Endothelial cell (in vitro differentiated cells): ENCODE results near the gene PIK3AP1. TPM values are rescaled to one million over a fixed set of nuclear protein-coding genes. Genes with fewer than 3 reads are reported as not detected.

Experiments used
- DNase-seq: peaks from one replicate; pipeline ENCODE4 v3.0.0; 2021; ENCODE audit warnings: low spot score
- H3K27ac Mint-ChIP-seq: one replicate; pipeline ENCODE4 v1.8.0; 2021; ENCODE audit warnings: mixed read lengths, inconsistent platforms; ENCODE audit not compliant: unreplicated experiment
- H3K27me3 Mint-ChIP-seq: one replicate; pipeline ENCODE4 v1.8.0; 2021; ENCODE audit warnings: mild to moderate bottlenecking, moderate library complexity, mixed read lengths, inconsistent platforms; ENCODE audit not compliant: unreplicated experiment
- H3K36me3 Mint-ChIP-seq: one replicate; pipeline ENCODE4 v1.8.0; 2021; ENCODE audit warnings: mild to moderate bottlenecking, low read depth, mixed read lengths, inconsistent platforms; ENCODE audit not compliant: unreplicated experiment
- H3K4me1 Mint-ChIP-seq: one replicate; pipeline ENCODE4 v1.8.0; 2021; ENCODE audit warnings: mild to moderate bottlenecking, mixed read lengths, inconsistent platforms; ENCODE audit not compliant: unreplicated experiment
- H3K4me3 Mint-ChIP-seq: one replicate; pipeline ENCODE4 v1.8.0; 2021; ENCODE audit warnings: mild to moderate bottlenecking, mixed read lengths, inconsistent platforms; ENCODE audit not compliant: unreplicated experiment
- H3K9me3 Mint-ChIP-seq: one replicate; pipeline ENCODE4 v1.8.0; 2021; ENCODE audit warnings: mixed read lengths, inconsistent platforms; ENCODE audit not compliant: unreplicated experiment
- total RNA-seq: library from RNA; stranded (reverse); fragmentation: NEBNext Ultra II Directional; extraction: Animal tissue kit (Norgen Biotek cat#: 25700); gene quantifications from one replicate; pipeline ENCODE4 v1.2.1, GENCODE V29; 2021; ENCODE audit not compliant: unreplicated experiment
- TF ChIP-seq, protein P1 (sequence below): fragments of 200-600 bp; sonication (generic); IDR thresholded peaks from one replicate; pipeline ENCODE4 v1.5.0; 2021; ENCODE audit warnings: antibody characterized with exemption; ENCODE audit not compliant: unreplicated experiment

The PIK3AP1 gene
- total RNA-seq, 1 donor from 2014 or later, result 9.0 TPM

DNA sequence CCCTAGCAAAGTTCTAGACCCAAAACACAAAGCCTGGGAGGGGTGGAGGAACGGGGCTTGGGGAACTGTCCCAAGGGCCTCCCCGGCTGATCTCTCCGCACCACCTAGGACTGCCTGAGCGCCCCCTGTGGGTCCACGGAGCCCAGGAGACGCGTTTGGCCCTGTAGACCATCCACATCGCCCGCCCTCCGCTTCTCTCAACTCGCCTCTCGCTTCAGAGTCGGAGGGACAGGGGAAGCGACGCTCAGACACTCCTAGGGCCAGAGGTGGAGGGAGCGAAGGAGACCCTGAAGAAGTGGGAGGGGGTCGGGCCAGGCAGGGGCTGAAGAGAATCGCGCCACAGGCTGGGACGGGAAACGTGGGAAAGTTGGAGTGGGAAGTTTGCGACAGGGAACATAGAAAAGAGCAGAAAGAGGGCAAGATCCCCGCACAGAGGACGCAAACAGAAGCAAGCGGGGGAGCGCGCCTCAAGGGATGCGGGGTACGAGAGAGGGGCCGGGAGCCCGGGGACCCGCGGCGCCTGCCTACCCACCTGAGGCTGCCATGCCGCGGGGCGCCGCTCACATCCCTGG, 378 bp downstream of the PIK3AP1 start:
- peak overlapping the region; percentile 94 for H3K4me3 Mint-ChIP-seq
- H3K36me3 Mint-ChIP-seq, result no peaks in the 10 kb centered on the region
- H3K9me3 Mint-ChIP-seq, result no peaks in the 10 kb centered on the region
- peaks cover 7% of the 10 kb centered on the region for H3K27me3 Mint-ChIP-seq
- H3K27ac Mint-ChIP-seq, result no peak overlapping the region
- peak; percentile 75 for DNase-seq
- H3K4me1 Mint-ChIP-seq, result peaks cover 21% of the 10 kb centered on the region
- TF ChIP-seq, protein P1, sequence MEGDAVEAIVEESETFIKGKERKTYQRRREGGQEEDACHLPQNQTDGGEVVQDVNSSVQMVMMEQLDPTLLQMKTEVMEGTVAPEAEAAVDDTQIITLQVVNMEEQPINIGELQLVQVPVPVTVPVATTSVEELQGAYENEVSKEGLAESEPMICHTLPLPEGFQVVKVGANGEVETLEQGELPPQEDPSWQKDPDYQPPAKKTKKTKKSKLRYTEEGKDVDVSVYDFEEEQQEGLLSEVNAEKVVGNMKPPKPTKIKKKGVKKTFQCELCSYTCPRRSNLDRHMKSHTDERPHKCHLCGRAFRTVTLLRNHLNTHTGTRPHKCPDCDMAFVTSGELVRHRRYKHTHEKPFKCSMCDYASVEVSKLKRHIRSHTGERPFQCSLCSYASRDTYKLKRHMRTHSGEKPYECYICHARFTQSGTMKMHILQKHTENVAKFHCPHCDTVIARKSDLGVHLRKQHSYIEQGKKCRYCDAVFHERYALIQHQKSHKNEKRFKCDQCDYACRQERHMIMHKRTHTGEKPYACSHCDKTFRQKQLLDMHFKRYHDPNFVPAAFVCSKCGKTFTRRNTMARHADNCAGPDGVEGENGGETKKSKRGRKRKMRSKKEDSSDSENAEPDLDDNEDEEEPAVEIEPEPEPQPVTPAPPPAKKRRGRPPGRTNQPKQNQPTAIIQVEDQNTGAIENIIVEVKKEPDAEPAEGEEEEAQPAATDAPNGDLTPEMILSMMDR, result no peak

DNA sequence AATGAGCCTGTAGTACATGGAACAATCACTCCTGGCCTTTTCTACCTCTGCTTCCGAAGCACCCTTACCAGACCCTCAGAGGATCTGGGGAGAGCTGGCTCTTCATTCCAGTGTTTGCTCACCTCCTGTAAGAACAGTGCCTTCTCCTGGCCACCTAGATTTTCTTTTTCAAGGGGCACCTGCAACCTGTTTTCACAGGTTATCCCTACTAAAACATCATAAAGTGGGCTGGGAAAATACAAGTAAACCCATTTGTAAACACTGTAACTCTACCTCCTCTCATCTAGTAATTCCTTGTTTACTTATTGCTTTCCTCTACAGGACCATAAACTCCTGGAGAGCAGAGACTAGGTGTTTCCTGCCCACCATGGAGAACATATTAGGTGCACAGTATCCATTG, 1.1 kb downstream of the PIK3AP1 start:
- Mint-ChIP-seq H3K9me3 (no peaks in the 10 kb centered on the region), H3K27ac (peak overlapping the region; percentile 8), H3K36me3 (no peaks in the 10 kb centered on the region), H3K27me3 (peaks cover 7% of the 10 kb centered on the region), H3K4me3 (peak overlapping the region; percentile 94), H3K4me1 (peaks cover 21% of the 10 kb centered on the region)
- TF ChIP-seq, protein P1, result no peak
- DNase-seq, result no peak

DNA sequence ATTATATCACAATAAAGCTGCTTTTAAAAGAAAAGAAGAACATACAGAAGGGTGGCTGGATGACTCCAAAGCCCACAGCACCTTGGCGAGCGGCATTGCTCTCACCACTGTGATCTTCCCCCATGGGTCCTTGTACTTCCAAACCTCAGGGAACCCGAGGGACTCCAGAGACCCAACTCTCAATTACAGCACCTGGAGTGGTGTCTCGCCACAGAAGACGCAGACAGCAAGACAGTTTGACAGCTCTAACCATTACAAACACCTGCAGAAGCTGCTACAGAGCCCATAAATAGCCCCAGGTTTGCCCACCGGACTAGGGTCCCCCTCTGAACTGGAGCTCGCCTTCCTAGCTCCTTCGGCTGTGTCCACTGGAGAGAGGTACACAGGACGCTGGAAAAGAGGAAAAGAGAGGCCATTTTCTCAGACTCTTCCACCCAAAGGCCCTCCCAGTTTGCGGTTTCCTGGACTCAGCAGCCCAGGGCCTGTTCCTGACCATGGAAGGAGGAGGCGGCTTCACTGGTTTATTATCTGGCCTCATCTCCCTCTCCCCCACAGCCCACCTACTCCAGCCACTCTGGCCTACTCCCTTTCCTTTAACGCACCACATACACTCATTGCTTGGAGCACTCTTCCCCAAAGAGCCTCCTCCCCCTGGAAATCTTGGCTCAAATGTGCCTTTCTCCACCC, 1.9 kb downstream of the PIK3AP1 start:
- TF ChIP-seq, protein P1, result no peak
- DNase-seq, result no peak
- H3K27me3 Mint-ChIP-seq, result peaks cover 7% of the 10 kb centered on the region
- peak overlapping the region; percentile 8 for H3K27ac Mint-ChIP-seq
- peaks cover 21% of the 10 kb centered on the region for H3K4me1 Mint-ChIP-seq
- peak overlapping the region; percentile 67 for H3K4me3 Mint-ChIP-seq
- no peaks in the 10 kb centered on the region for H3K9me3 Mint-ChIP-seq
- H3K36me3 Mint-ChIP-seq, result no peaks in the 10 kb centered on the region

DNA sequence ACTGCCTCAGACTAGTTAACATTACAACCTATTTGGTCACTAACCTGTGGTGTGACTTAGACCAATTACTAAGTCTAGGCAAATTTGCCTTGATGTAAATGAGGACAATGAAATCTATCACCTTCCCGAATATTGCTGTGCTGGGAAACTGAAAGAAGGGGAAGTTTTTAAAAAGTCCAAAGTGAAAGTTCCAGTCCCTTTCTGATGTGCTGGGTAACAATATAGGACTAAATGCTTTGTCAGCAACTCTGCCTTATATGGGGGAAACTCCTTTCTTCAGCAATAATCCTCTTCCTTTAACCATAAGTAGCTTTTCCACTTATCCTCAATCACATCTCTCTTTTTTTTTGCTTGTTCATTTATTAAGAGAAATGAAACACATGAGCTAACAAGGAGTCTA, 3.9 kb downstream of the PIK3AP1 start:
- peaks cover 7% of the 10 kb centered on the region for H3K27me3 Mint-ChIP-seq
- H3K4me1 Mint-ChIP-seq, result peaks cover 21% of the 10 kb centered on the region
- TF ChIP-seq, protein P1, result no peak
- H3K36me3 Mint-ChIP-seq, result no peaks in the 10 kb centered on the region
- no peak for DNase-seq
- H3K27ac Mint-ChIP-seq, result no peak overlapping the region
- no peaks in the 10 kb centered on the region for H3K9me3 Mint-ChIP-seq
- H3K4me3 Mint-ChIP-seq, result no peak overlapping the region

DNA sequence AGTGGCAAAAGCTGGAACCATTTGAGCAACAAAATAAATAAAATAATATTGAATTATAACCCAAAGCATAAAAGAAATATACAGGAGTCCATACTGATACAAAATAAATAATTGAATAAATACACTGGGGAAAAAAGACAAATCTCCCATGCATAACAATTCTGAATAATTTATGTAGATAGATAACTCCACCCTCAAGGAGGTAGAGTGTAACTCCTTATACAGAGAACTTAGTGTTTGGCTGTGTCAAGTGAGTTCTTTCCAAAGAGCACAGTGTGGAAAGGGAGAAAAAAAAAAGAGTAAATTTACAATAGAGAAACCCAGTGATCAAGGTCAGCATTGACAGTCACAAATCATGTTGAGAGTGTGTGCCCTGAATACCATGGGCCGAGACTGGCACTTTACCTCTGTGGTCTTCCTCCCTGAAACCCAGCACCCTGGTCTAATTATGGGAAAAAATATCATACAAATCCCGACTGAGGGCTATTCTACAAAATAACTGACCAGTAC, 5.5 kb downstream of the PIK3AP1 start:
- DNase-seq, result no peak
- H3K9me3 Mint-ChIP-seq, result no peaks in the 10 kb centered on the region
- TF ChIP-seq, protein P1, result no peak
- peaks cover 12% of the 10 kb centered on the region for H3K4me1 Mint-ChIP-seq
- H3K27ac Mint-ChIP-seq, result no peak overlapping the region
- peaks cover 5% of the 10 kb centered on the region for H3K27me3 Mint-ChIP-seq
- no peak overlapping the region for H3K4me3 Mint-ChIP-seq
- H3K36me3 Mint-ChIP-seq, result no peaks in the 10 kb centered on the region
